GM21737 (cell line): ENCODE results near the gene GALK2.

Experiments
- ATAC-seq: cut with Tn5 transposase; IDR thresholded peaks from one replicate; pipeline ENCODE4 v1.9.1; 2021; ENCODE audit warnings: mild to moderate bottlenecking, moderate library complexity; ENCODE audit not compliant: unreplicated experiment

Gene GALK2

DNA sequence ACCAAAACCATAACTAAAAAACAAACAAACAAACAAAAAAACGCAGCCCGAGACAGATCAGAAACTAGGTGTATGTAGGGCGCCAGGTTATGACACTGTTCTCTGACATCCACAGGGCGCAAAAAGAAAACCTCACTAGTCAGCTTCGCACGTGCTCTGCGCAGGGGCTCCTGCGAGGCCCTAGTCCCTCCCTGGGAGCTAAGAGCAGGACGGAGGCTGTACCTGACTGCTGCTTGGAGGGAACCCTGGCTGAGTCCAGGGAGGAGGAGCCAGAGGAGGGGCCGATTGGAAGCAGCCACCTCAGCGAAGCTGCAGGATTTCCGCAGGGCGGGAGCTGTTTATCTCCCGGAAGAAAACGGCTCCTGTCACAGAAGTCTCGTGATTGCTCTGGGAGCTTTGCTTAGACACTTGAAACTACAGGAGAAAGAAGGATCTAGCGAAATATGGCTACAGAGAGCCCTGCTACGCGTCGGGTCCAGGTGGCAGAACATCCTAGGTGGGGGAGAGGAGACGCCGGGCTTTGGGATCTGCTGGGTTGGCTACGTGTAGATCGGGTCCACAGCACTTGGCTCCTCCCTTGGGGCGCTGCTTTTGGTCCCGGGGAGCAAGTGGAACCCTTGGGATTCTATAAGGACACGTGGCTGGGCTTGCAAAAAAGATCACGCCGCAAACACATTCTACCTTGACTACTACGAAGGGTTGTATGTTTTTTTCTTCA lies at the start of gene GALK2:
Gene GALK2, plus strand, starts transcription at position 368 of the 718 bp plus-strand sequence. Its CDS starts 76 bp downstream, at position 444.
- peak; percentile 97 for ATAC-seq

GRCh38 chr15:49120832-49121231 lies 49.2 kb upstream of the GALK2 start:
- no peak for ATAC-seq

- ATAC-seq: no peak
These were observed 48.1 kb upstream of the GALK2 start for GRCh38 chr15:49121901-49122300.

GRCh38 chr15:49122541-49123062 lies 47.4 kb upstream of the GALK2 start:
- no peak for ATAC-seq

- ATAC-seq: no peak
These were observed 45.7 kb upstream of the GALK2 start for GRCh38 chr15:49124371-49124770.

DNA sequence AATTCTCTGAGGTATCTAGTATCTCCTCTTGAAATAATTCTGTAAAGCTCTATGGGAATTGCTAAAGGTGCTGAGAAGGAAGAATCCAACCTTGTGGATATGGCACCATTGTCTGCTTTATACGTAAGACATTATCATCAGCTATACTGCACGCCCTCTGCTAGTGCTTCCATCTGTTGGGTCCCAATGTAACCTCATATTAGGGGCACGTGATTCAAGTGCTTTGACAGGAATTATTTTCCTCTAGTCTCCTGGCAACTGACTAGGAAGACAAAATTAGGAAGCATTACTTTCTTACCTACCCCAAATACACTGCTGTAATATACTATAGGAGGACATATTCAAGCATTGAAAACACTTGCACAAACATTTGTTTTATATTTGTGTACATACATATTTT lies 38.6 kb upstream of the GALK2 start:
- ATAC-seq: no peak

GRCh38 chr15:49134683-49135341 lies 35.2 kb upstream of the GALK2 start:
- peak; percentile 43 for ATAC-seq

GRCh38 chr15:49135342-49135857 lies 34.6 kb upstream of the GALK2 start:
- peak; percentile 54 for ATAC-seq

DNA sequence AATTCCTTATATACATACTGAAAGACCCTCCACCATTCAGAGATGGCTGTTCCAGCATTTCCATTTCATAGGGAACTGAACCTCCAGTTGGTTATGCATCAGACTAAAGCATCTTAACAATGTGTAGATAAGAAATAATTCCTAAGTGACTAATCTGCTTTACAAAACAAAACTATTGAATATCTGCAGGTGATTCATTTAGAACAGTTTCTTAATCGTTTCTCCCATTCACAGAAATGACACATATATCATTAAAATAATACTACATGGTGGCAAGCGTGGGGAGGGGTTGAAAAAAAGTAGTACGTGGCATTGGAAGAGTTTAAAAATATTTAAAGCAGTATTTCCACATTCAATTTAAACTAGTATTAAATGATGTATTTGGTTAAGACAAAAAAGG lies 34.1 kb upstream of the GALK2 start:
- no peak for ATAC-seq

DNA sequence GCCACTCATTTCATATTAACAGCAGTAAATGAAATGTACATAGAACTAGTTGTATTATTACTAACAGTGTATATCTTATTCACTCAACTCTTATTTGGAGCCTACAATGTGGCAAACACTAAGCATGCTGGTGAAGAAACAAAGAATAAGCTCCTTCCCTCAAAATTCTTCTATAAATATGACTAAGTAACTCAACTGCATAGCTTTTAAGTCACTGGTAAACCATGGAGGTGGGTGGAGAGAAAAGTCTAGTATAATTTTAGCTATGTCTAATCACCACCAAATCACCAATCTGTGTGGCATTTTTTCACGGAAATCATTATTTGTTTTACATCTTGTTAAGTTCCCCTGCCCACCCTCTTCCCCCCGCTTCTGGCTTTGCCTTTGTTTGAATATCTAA lies 32.2 kb upstream of the GALK2 start:
- ATAC-seq: no peak

- ATAC-seq: no peak
These were observed 24.1 kb upstream of the GALK2 start for GRCh38 chr15:49145651-49146609.

- ATAC-seq: no peak
These were observed 21.7 kb upstream of the GALK2 start for GRCh38 chr15:49148298-49148697.

DNA sequence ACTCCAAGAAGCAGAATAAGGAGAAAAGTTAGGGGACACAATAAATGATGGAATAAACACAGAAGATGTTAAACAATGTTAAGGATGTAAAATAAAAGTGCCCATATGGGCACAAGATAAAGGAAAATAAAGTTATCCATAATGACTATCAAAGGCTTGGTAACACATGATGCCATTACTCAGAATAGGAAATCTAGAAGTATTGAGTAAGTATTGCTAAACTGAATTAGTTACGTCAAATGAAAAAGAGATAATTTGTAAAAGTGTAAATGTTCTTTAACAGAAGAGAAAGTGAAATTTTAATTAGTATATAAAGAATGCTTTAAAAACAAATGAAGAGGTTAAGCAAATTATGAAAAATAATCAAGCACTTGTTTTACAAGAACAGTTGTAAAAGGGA lies 21.3 kb upstream of the GALK2 start:
- ATAC-seq: no peak

DNA sequence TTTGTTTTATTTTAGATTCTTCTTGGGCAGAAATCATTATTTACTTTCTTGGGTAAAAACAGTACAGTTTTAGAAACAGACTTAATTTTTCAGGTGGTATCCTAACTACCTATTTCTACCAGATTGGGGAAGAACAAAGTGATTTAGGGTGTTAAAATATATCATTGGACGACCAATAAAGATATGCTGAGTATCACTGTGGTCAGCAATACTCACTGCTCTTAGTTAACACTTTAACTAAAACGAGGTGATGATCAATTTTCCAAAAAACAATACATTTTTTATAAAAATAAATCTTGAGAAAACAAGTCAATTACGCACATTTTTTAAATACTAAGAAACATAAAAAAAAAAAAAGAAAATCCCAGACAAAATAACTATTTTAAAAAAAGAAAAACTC lies 18.2 kb upstream of the GALK2 start:
- ATAC-seq: no peak

DNA sequence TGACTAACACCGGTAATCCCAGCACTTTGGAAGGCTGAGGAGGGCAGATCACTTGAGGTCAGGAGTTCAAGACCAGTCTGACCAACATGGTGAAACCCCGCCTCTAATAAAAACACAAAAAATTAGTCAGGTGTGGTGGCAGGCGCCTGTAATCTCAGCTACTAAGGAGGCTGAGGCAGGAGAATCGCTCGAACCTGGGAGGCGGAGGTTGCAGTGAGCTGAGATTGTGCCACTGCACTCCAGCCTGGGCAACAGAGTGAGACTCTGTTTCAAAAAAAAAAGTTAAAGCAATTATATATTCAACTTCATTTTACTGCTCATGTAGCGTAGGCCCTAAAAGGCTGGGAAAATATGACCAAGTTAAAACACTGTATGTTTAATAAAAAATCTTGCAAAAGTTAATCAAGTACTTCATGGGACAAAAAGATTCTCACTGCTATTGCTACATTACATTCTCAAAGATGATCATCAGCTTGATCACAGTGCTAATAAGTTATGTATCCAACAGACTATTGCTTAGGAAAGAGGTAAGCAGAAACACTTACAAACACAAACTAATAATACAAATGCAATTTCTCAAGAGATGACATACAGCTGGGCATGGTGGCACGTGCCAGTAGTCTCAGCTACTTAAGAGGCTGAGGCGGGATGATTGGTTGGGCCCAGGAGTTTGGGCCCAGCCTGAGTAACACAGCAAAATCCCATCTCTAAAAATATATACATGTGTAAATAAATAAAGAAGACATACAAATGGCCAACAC lies 17.3 kb upstream of the GALK2 start:
- ATAC-seq: no peak

DNA sequence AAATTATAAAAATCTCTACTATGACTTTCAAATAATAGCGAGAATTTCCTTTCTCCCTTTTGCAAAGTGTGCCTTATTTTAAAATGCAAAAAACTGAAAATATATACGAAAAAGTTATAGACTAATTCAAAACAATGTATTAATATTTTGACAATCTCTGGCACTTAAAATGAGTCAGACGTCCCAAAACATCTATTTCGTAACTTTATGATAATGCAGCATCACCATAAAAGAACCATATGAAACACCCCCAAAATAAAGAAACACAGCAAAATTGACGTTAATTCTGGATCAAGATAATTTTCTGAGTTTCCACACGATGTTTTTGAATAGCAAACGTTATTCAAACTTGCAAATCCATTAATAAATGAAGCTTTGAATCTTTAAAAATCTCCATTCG lies 15.7 kb upstream of the GALK2 start:
- no peak for ATAC-seq

DNA sequence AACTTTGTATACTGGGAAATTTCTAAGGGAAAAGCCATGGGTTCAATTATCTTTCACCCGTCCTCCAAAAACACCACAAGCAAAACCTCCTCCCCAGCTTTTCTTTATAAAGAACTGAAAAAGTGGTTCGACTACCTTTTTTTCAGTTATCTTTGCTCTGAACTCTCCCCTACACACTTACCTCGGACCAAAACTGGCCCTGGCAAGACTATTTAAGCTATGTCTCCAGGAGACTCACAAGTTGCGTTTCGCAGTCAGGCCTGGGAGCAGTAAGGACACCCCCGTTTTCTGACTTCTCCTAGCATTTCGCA lies 15.3 kb upstream of the GALK2 start:
- ATAC-seq: peak; percentile 12

DNA sequence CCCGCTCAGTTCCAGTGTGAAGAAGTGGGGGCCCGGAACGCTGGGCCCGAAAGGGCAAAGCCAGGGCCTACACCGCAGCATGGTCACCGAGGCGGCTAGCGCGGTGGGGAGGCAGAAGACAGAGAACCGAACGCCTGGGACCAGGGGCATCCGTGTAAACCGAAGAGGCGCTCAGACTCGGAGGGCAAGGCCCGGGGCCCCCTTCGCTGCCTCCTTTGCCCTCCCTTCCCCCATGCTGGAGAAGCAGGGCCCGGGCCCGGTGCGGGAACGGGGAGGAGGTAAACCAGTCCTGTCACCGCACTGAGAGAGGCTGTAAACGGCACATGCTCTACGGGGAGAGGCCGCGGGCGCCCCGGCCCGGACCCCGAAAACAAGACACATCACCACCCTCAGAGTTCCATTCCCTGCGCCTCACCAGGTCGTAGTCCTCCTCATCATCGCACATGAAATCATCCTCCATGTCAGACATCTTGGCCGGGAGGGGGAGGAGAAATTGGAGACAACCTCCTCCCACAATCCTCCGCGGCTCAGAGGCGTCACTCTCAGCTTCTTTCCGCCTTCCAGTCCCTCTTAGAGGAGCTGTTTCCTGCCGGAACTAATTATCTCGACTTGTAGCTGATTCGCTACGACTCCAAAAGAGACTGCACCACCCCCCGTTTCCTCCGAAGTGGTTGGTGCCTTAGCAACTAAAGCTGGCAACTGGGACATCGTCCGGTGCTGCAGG lies 14.8 kb upstream of the GALK2 start, which contains the start of gene COPS2:
Gene COPS2, minus strand, starts transcription at position 490 of the 724 bp plus-strand sequence. Its CDS starts 21 bp downstream, at position 469.
- ATAC-seq: peak; percentile 89

DNA sequence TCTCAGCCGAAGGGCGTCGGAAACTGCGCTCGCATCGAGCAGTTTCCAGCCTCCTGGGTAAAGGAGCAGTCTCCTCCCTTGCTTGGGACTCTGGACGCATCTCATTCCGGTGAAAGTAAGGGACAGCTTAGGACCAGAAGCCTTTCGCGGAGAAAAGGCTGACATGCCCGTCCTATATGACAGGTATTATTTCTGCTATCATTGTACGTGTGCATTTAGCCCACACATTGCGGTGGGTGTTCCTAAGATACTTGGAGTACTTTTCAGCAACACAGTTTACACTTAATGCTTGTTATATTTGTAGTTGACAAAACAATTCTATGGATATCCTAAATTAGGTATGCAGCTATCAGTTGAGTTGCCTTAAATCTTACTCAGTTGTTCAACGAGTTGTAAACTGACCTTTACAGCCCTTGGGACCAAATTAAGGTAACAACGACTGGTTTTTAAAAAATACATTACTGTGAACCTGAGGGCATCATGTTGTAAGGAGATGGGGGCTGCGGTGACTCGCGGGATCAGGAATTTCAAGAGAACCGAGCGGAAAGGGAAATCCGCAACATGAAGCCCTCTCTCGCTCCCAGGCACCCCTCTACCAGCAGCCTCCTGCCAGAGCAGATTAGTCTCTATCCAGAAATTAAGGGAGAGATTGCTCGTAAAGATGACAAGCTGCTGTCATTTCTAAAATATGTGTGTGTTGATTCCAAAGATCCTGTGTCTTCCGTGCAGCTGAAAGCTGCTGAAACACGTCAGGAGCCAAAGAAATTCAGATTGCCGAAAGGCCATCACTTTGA lies 14.0 kb upstream of the GALK2 start:
- peak; percentile 23 for ATAC-seq
